Measurements from ENCODE around the gene EIF5A.

The EIF5A gene

DNA sequence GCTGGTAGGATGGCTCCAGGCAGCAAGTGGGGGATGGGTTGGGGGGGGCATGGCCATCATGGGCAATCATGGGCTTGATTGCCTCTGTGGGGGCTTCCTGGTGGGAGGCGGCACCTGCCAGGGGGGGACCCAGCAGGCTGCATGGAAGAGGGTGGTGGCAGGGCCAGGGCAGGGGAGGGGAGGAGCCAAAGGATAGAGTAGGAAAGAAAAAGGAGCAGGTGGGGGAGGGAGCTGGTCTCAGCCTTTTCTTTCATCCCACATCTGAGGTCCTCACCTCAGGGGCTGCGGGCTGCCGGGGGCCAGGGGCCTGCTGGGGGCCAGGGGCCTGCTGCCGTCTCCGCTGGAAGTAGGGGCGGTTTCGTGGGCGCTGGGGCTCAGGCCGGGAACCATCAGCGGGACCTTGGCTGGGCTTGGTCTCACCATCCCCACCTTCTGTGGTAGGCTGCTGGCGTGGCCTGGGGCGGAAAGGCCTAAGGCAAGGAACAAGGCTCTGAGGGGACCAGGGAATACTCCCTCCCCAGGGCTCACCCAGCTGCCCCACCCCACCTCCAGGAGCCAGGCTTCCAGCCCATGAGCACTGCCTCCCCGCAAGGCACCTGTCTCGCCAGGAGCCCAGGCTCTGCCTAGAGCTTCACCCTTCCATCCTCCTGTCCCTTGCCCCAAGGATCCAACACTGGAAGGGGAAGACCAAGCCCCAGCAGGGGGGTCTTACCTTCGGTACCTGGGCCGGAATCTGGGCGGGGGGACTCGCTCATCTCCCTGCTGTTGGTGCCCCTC is 18.0 kb upstream of the EIF5A start:
- no peak for DNase-seq

DNA sequence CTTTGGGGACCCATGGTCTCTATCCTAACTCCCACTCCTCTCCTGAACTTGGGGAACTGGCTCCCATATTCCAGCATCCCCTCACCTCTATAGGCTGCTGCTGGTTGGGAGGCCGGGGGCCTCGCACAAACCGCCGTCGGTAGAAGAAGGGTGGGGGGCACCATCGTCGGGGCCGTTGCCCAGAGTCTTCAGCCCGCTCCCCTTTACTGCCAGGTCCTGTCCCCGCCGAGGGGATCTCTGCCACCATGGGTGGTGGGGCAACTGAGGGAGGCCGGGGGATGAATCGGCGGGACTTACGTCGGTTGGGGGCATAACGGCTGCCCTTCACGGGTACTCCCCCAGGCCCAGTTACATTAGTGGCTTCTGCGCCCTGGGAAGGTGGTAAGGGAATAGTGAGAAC is 17.3 kb upstream of the EIF5A start:
- no peak for DNase-seq

DNA sequence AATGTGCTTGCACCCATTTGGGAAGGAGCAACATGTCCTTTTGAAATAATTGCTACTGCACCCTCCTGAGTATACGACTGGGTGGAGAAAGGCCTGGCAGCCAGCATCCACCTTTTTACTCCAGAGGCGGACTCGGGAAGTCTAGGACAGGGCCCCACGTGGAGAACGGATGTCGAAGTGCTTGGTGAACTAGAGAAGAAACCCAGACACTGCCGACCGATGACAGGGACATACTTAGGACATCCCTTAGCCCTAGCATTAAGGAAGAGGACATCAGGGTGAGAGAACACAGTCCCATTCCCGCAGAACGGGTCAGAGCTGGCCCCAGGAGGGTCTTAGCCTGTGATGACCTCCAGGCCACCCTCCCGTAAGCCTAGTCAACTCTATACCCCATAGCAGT is 16.7 kb upstream of the EIF5A start:
- no peak for DNase-seq

DNA sequence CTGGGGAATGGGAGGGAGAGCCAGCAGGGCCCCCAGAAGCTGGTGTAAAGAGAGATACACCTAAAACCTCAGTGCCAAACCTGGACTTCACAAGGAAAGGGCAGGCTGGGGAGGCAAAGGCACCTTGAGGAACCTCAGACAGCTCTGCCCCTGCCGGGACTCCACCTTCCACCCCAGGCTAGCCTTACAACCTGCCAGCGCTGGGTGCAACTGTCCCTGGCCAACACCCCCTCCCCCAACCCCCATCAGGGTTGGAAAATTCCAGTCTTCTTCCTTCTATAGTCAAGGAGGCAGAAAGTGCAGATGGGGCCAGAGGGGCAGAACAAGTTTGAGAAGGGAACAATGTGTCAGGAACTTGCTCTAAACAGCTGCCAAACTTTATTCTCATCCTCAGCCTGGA is 15.2 kb upstream of the EIF5A start:
- no peak for DNase-seq

DNA sequence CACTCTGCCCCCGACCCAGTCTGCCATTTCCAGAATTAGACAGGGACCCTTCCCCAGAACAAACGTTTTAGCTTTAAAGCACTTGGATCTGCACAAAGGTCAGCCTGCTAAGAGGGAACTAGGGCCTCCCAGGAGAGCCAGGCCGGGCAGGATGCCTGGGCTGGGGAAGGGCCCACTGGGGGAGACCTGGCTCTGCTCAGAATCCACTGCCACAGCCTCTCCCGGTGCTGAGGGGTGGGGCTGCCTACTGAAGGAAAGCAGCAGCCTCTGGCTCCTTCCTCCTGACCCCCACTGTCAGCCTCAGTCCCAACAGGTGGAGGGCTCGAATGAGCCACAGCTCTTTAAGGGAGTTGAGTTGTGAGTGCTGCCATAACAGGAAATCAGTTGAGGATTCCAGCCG is 14.7 kb upstream of the EIF5A start:
- no peak for DNase-seq

DNA sequence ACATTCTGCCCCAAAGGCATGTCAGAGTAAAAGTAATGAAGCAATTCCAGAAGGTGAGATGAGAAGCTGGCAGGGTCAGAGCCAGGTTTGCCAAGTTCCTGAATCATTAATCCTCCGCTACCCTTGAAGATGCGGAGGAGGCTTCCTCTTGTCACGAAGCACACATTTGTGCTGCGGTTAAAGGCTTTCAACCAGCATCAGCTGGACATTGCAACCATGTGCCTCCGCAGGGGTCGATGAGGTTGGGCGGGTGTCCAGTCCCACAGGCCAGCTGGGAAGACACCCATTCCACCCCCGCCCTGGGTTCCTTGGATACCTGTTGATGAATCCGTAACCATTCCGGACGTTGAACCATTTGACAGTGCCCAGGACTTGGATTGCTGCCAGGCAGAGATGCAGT is 14.3 kb upstream of the EIF5A start:
- DNase-seq: no peak

DNA sequence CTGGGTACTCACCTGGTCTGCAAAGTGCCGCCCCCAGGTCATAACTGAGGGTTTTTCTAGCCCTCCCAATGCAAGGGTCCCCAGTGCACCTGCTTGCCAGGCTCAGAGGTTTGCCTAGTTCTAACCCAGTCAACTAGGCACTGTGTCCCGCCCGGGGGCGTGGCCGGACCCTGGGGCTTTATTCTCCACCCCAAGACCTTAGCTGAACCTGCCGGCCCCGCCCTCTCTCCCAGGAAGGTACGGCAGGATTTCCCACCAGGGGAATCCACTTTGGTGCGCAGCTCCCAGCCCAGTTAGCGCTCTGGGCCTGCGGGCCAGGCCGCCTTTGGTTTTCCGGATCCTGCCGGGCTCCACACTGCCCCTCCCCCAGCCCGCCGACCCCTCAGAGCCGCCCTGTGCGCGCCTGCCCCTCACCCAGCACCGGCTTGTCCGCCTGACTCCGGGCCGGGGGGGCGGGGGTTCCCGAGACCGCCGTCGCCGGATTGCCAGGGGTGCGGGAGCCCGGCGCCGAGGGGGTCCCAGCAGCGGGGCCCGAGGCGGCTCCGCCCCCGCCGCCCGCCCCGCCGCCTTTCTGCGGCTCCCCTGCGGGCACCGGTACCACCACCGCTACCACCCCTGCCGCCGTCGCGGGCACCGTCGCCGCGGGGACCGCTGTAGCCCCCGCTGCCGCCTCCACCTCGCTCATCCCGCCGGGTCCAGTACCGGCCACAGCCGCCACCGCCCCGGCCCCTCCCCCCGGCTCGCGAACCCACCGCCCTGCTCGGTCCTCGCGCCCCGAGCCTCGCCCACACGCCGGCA is 13.4 kb upstream of the EIF5A start:
- no peak for DNase-seq

DNA sequence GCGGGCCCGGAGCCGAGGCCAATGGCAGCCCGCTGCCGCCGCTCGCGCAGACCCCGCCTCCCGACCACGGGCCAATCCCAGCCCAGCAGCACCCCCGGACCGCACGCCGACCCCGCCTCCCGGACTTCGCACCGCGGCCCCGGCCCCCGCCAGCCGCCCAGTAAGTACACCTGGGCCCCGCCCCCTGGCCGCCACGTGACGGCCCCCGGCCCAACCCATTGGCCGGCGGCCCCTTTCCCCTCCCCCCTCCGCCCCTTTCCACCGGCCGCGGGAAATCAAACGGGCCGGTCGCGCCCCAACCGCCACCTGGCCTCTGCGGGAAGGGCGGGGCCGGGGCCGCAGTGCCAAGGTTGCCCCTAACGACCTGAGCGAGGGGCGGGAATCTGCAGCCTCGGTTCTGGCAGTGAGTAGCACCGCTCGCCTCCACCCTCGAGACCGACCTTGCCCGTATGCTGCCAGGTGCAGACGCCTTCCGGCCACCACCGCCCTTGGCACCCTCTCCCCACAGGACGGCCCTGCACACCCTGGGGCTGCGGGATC is 12.7 kb upstream of the EIF5A start, which contains the start of gene YBX2:
TSS of gene YBX2 (minus strand) at position 26 of the 540 bp plus-strand sequence. CDS start 139 bp downstream, outside the sequence.
- DNase-seq: peak; percentile 56

DNA sequence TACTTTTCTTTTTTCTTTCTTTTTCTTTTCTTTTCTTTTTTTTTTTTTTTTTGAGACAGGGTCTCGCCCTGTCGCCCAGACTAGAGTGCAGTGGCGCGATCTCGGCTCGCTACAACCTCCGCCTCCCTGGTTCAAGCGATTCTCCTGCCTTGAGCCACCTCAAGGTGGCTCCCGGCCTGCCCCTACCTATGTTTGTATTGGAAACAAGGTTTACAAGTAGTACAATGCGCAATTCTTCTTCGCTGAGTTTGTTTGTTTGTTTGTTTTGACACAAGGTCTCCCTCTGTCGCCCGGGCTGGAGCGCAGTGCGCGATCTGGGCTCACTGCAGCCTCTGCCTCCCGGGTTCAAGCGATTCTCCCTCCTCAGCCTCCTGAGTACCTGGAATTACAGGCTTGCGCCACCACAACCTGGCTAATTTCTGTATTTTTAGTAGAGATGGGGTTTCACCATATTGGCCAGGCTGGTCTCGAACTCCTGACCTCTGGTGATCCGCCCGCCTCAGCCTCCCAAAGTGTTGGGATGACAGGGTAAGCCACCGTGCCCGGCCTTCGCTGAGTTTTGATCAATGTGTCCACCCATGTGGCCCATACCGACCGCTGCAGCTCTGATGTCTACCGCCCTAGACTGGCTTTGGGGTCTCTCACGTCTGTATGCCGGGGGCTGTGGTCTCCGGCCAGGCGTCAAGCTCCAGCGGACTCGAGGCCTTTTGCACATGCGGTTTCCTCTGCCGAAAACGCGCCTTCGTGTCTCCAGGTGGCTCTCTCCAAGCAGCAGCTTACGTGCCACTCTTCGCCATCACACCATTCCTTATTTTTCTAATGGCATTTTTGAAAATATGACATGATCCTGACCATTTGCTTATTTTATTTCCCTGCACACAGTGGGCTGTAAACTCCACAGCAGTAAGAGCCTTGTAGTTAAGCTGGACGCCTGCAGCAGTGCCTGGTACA is 11.9 kb upstream of the EIF5A start:
- no peak for DNase-seq

DNA sequence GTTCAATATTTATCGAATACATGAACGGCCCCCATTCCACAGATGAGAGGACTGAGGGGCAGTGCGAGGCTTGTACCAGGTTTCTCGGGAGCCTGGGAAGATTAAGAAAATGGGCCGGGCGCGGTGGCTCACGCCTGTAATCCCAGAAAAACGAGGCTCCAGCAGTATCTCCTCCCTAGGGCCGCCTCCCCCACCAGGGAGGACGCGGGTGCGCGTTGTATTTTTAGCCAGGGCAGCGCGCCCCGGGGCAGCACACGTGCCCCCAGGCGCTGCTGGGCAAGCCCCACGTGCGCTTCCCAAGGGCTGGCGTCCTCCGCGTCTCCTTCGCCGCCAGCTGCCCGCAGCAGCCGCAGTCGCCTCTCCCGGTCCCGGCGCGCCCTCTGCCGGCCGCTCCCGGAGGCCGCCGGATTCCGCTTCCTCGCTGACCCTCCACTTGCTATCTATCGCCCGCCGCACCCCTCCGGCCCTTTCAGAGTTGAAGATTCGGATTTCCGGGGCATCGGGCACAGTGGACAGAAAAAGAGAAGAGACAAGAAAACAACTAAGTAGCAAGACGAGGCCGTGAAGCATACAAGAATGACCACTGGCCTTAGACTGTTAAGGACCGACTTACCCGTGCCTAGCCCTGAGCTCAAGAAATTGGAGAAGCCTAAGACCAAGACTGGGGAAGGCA is 11.1 kb upstream of the EIF5A start:
- peak; percentile 38 for DNase-seq

DNA sequence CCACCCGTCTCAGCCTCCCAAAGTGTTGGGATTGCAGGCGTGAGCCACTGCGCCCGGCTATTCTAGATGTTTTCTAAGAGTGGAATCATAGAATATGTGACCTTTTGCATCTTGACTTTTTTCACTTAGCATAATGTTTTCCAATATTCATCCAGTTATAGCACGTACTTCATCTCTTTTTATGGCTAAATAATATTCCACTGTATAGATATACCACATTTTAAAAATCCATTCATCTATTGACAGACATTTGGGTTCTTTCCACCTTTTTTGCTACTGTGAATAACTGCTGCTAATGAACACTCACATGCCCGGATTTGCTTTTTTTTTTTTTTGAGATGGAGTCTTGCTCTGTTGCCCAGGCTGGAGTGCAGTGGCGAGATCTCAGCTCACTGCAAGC is 3.2 kb upstream of the EIF5A start:
- no peak for DNase-seq

DNA sequence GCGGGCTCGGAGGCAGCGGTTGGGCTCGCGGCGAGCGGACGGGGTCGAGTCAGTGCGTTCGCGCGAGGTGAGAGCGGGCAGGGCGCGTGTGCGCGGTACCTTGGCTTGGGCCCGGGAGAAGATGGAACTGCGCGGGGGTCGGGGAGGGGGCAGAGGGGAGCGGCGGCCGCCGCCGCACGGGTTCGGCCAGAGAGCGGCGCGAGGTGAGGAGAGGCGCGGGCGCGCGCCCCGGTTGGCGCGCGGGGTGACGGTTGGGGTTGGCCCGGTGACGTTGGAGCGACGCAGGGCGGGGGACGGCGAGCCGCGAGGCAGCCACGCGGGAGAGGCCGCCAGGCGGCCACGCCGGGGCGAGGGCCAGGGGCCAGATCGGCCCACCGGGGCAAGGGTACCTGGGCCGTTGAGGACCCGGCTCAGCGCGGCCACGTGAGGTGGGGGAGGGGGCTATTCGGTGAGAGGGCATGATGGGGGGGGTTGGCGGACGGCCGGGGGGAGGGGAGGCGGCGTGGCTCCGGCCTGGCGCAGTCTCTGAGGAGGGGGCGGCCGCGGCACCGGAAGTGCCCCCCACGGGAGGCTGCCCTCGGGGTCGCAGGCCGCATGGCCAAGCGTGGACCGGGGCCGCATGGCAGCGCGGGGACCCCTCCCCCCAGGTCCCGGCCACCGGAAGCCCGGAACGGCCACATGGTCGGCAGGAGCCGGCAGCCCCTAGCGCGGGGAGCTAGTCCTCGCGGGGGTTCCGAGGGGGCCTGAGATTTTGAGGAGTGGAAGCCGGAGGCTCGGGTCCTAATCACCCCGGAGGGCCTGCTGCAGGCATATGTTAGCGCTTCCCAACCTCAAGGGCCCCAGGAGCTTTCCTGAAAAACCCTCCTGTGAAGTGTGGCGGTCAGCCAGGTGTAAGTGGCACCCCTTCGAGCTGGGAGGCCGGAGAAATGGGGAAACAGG is 527 bp downstream of the EIF5A start:
- no peak for DNase-seq

DNA sequence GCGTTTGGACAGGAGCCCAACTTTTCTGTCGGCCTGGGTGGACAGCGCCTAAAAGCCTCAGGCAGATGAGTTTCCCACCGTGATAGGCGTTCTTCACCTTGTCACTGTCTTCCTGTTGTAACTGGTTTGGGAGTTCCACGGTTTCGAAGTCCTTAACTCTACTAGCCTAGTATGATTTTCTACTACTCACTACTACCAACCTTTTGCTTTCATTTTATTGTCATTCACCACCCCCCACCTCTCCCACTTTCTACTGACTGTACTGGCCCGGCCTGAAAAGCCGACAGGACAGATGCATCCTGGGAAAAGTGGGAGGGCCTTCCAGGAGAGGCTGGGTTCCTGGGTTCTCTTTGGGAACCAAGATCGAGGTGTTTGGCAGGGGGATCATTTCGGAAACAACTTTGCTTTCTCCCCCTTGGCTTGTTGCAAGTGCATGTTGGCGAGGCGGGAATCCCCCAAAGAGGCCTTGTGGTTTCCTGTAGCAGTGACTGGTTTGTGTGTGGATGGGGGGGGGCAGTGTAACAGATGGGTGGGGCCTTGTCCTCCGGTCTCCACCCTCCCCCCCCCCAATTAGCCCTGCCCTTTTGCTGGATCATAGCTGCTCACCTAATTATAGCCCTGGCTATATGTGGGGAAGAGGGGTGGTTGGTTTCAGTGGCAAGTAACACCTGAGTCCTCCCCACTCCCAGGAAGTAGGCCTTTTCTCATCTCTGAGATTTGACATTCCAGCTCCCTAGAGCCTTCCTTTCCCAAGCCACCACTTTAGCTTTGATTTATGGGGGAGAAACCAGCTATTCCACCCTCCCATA is 1.4 kb downstream of the EIF5A start:
- no peak for DNase-seq

DNA sequence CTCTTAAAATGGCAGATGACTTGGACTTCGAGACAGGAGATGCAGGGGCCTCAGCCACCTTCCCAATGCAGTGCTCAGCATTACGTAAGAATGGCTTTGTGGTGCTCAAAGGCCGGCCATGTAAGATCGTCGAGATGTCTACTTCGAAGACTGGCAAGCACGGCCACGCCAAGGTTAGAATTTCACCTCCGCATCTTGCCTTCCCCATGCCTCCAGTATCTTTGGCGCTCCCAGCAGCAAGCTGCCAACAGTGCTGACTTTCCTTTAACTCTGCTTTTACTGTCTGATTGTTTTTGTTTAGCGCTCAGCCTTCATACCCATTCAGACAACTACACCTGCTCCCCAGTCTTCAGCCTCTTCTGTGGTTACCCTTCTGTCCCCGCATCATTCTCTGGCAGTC is 2.2 kb downstream of the EIF5A start:
- DNase-seq: no peak

DNA sequence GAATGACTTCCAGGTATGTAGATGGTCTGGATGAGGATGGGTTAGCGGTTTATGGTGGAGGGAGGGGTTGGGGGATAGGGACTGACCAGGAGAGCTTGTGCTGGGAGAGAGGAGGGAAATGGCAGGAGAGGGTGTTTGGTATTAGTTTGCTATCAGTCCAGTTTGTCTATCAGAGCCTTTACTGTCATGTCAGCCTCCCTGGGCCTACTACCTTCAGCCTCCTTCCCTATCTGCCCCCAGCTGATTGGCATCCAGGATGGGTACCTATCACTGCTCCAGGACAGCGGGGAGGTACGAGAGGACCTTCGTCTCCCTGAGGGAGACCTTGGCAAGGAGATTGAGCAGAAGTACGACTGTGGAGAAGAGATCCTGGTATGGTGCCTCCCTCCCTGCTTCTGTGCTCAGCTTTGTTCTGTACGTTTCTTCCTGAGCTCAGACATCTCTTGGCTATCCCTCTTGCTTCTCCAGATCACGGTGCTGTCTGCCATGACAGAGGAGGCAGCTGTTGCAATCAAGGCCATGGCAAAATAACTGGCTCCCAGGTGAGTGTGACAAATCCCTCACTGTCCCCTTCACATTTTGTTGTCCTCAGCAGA is 3.8 kb downstream of the EIF5A start:
- DNase-seq: no peak

DNA sequence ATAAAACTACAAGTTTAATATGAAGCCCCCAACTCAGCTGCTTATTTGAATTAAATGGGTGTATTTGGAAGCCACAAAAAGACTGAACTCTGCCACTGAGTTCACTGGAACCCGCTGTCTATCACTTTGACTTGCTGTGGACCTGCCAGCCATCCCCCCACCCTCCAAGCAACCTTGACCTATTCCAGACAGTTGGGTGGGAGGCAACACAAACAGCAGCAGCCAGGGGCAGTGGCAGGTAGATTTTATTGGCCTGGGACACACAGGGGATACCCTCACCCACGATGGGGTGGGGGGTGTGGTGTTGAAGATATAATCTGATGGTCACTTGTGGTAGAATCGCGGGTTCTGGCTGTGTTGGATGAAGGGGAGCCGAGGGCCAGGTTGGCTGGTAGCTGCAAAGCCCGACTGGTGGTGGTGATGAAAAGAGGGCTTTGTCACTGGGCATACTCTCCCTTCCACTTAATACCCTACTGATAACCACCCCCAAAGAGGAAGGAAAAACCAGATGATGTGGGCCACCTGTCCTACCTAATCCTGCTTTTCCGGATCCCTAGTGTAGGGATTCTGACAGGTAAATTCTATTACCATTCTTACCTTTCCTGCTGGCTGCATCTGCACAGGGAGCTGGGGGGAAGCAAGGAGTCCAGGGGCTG is 5.1 kb downstream of the EIF5A start:
- DNase-seq: no peak

DNA sequence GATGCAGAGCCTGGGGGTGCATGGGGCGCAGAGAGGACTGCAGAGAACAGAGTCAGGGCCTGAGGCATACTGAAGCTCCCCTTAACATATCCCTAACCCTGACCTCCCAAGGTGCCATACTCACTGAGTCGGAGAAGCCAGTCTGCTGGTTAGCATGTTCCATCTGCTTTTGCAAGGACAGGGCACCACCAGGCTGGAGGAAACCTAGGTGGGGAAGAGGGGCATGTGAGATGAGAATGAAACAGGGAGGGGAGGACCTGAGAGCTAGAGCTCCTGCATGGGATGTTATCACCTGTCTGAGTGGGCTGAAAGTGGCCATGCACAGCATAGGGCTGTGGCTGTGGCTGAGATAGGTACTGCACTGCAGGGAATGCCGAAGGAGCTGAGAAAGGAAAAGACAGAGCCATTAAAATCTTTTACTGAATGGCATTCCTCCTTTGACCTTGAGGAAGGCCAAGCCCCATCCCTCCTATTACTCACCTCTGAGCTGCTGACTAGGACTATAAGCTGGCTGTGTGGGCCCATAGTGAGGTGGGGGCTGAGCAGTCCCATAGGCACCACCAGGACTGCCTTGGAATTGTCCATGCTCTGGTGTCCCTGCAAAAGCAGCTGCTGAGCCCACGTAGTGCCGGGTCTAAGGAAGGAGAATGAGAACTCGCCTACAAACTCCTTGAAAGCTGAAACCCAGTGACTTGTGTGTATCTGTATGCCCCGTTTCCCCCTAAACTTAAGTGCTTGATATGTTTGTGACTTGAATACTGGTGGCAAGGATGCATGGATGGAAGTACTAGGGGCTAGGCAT is 5.9 kb downstream of the EIF5A start:
- DNase-seq: no peak

Measured in NCI-H1092 (cell line).